Endothelial cell of hepatic sinusoid (primary cell): ENCODE results near the gene OR9Q2.
"Not testable (repeated sequence)": the region's sequence is repeated elsewhere in the genome, so short reads cannot be mapped to it uniquely, and the experiment has no call there.

Experiments used
- in situ Hi-C: cut with HindIII; loops from 2 replicates; pipeline ENCODE4 v1.10.0; 2017; ENCODE audit warnings: low sequenced_read_pairs

OR9Q2 gene, protein sequence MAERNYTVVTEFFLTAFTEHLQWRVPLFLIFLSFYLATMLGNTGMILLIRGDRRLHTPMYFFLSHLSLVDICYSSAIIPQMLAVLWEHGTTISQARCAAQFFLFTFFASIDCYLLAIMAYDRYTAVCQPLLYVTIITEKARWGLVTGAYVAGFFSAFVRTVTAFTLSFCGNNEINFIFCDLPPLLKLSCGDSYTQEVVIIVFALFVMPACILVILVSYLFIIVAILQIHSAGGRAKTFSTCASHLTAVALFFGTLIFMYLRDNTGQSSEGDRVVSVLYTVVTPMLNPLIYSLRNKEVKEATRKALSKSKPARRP

DNA sequence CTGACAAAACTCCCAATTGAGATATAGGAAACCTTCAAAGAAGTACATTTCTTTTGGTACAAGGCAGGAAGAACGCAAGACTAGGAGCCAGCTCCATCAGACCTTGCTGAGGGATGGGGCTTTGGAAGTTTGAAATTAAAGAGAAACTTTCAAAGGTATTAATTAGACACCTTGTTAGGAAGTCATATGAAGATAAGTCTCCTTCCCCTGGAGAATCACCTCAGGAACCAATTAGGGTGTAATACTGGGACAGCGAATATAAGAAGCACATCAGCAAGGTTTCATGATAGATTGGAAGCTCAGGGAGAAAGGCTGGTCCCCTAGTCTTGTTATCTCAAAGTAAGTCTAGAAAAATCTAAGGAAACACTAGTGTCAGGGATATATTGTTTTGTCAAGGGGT is at the start of gene OR9Q2:
Gene OR9Q2, plus strand, starts transcription at position 301 of the 400 bp plus-strand sequence. CDS start 1,421 bp downstream, outside the sequence.
- in situ Hi-C loops, result no loop called here

DNA sequence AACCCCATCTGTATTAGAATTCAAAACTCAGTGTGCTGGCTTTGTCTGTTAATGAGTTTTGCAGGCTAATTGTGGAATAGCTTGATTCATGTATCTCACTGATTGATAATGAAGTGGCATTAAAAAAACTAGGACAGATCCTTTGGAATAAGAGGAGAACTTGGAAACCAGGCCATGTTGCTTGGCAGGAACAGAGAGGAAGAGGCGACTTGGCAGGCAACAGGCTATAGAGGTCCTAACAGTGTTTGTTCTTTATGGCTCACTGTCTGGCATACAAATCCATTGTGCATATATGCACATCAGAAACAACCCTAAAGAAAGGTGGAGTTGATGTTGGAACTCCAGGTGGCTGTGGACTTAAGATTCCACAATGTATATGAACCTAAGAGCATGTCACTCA is 46.1 kb upstream of the OR9Q2 start:
- in situ Hi-C loops, result no loop called here

DNA sequence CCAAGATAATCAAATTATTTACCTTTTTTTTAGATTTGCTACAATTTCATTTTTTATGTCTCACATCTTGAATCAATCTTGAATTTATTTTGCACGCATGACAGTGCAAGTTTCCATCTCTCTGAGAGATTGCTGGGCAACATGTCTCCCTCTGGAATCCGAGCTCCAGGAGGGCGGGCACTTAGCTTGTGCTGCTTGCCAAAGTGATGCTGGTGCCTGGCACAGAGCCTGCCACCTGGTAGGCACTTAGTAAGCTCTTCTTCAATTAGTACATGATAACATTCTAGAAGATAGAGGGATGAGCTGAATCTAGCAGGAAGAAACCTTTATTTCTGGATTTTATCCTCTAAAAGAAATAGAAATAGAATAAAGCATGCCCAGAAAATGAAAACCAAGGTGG is 36.1 kb upstream of the OR9Q2 start:
- in situ Hi-C loops, result no loop called here

DNA sequence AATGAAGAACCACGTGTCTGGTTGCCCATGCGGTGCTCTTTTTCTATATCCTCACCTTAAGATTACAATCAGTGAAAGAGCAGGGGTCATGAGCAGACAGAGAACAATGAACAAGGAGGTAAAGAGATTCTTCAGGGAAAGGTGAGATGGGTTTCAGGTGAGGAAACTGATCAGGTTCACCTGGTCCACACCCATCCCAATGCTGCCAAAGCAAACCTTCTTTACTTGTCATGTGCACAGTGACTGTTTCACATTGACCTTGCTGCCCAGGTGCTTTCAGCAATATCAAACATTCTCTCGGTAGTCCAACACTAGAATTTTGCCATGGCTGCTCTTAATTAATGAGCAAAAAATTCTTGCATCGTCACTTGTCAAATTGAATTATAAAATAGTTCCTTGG is 24.5 kb upstream of the OR9Q2 start:
- in situ Hi-C loops, result no loop called here

DNA sequence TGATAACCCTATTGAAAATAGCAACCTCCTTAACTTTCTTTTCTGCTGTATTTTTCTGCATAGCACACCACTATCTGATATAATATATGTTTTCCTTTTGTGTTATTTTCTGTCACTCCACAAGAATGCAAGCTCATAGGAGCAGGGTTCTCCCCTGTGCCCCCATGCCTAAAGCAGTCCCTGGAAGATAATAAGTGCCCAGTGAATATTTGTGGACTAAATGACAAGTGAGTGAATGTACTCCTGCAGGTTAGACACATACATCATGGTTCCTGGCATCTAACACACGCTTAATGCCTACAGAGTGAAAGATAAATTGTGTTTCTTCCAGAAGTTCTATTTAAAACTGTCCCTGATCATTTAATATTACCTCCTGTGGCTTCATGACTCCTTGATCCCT is 23.9 kb upstream of the OR9Q2 start:
- in situ Hi-C loops, result no loop called here

DNA sequence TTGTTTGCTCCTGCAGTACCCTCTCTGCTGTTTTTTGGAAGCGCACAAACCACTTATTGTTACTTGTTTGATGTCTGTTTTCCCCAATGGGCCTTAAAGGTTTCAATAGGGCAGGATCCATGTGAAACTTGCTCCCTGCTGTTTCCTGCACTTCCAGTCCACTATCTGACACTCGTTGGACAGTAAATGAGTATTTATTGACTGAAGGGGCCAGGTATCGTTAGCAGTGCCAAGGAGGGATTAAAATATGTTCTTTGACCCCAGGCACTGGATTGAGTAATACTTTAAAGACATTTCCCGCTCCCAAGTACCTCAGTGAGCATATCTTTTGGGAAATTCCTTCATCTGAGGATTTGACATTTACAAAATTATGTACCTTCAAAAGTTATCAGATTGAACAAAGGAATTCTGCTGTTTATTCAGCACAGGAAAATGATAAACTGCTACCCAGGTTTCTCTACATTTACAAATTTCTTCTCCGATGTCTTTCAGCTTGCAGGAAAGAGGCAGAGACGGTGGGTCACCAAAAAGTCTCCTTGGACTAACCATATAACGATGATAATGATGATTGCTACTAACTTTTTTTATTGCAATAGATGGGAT is 23.3 kb upstream of the OR9Q2 start:
- in situ Hi-C loops, result no loop called here

DNA sequence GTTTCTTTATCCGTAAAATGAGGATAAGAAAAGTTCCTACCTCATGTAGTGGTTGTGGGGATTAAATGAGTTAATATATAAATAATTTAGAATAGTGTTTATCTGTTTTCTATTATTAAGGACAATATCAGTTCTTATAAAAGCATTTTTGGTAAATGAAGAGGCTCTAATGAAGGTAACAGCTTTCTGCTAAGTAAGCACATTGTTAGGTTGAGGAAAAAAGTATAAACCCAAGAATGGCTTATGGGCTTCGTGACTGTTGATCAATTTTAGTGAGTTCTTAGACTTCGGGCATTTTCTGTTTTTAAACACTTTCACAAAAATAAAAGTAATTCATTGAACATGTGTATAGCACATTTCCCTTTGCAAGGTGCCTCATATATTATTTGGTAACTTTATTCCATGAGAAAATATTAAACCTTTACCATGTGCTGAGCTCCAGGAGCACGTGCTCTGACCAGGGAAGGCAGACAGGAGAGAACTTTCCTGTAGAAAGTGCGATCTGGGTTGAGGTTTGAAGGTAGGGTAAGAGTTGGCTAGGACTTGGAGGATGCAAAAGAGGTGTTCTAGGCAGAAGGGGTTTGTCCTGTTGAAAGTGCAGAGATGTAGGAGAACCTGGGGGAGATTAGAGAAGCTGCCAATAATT is 11.3 kb upstream of the OR9Q2 start:
- in situ Hi-C loops, result no loop called here

DNA sequence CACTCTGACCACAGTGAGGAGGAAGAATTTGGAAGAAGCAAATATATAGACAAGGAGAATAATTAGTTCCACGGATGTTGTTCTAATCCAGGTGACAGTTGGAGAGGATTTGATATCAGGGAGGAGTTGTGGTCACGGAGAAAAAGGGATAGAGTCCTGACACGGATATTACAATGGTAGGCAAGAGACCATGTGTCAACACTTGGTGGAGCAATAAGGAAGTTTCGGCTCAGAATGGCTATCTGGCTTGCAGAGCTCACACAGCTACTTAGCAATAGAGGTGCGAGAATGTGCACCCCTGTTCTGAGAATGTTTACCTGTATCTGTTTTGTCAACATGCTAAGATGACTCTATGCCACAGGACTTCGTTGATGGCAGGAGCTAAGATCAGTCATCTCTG is 10.4 kb upstream of the OR9Q2 start:
- in situ Hi-C loops, result no loop called here

DNA sequence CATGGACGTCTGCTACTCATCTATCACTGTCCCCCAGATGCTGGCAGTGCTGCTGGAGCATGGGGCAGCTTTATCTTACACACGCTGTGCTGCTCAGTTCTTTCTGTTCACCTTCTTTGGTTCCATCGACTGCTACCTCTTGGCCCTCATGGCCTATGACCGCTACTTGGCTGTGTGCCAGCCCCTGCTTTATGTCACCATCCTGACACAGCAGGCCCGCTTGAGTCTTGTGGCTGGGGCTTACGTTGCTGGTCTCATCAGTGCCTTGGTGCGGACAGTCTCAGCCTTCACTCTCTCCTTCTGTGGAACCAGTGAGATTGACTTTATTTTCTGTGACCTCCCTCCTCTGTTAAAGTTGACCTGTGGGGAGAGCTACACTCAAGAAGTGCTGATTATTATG is 9.2 kb upstream of the OR9Q2 start:
- in situ Hi-C loops, result no loop called here

DNA sequence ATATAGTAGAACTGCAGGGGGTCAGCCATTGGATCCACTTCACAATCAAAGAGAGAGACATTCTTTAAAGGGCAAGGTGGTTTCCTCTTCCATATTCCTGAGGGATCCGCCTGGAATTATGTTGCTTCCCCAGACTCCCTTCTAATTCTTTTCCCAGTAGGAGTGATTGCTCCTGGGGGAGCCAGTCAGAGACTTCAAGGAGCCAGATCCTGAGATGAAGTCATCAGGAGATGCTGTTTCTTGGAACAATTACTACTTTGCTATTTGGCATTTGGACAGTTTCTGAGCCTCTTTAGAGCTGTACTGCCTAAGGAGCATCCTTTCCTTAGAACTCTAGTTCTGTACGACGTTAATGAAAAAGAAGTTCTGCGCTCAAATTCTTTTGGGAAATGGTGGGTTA is 1.9 kb upstream of the OR9Q2 start:
- in situ Hi-C loops, result no loop called here

DNA sequence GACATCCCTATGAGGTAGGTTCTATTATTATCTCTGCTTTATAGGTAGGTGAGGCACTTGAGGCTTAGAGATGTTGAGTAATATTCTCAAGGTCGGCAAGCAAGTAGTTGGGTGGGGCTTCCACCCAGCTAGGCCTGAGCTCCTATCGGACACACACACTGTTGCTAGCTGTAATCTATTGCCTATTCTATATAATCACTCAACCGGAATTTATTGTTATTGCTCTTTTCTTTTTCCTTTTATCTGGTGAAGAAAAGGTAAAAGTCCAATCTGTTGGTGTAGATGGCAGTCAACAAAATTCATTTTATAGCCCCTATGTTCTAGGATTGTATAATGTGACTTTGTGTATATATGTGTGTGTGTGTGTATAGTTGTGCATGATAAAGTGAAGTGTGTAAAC is 3.4 kb downstream of the OR9Q2 start:
- in situ Hi-C loops, result no loop called here

DNA sequence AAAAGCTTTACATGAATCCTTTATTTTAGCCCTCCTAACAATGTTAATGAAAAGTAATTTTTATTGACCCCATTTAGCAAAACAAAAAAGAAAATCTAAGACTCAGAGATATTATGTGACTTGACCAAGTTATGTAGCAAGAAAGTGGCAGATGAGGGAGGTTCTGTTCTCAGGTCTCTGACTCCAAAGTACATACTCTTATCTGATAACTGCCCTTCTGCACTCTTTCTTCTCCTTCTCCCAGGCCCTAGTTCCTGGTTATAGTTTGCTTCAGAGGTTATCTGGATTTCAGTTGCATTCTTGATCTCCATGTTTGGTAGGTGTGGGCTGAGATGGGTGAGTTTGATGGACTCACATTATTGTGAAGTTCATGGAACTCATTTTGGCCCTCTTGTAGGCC is 4.5 kb downstream of the OR9Q2 start:
- in situ Hi-C loops, result no loop called here

DNA sequence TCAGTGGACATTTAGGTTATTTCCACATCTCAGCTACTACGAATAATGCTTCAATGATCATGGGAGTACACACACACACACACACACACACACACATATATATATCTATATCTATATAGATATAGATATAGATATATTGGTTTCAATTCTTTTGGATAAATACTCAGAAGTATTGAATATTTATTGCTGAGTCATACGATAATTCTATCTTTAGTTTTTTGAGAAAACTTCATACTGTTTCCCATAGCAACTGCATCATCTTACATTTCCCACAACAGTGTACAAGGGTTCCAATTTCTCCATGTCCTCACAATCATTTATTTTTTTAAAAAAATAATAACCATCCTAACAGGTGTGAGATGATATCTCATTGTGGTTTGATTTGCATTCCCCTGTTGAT is 7.1 kb downstream of the OR9Q2 start:
- in situ Hi-C loops, result no loop called here

DNA sequence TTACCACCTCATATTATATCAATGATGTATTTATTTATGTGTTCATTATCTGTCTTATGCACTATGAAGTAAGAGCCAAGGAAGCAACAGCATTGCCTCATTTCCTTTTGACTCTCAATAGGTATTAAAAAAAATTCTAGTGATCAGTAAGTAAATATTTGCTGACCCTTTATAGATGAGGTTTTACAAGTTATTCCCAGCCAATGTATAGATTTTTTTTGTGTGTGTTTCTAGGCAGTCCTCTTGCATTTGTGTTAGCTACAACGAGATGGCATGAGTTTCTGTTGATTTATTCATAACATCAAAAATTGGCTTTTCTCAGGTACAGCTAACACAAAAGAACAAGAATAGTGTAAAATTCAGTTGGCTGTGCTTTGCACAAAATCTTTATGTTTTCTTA is 10.4 kb downstream of the OR9Q2 start:
- in situ Hi-C loops, result no loop called here

DNA sequence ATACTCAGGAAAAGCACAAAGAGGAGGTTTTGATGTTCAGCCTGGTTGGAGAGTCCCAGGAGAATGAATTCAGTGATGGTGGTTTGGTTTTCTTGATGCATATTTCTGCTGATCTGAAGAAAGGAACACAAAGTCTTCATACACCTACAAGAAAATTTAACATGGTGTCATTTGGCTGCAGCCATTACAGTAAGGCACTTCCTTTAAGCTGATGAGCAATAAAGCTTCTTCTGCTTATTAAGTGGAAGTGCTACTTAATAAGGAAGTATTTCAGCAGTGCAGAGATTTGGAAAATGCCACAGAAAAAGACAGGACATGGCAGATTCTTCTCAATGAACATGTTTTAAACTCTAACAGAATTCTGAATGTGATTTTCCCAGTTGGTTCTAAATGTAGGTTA is 15.2 kb downstream of the OR9Q2 start, which contains the start of gene OR1S2:
Gene OR1S2, minus strand, starts transcription at position 101 of the 400 bp plus-strand sequence. Its CDS starts 0 bp downstream, at position 101.
- in situ Hi-C loops, result no loop called here

DNA sequence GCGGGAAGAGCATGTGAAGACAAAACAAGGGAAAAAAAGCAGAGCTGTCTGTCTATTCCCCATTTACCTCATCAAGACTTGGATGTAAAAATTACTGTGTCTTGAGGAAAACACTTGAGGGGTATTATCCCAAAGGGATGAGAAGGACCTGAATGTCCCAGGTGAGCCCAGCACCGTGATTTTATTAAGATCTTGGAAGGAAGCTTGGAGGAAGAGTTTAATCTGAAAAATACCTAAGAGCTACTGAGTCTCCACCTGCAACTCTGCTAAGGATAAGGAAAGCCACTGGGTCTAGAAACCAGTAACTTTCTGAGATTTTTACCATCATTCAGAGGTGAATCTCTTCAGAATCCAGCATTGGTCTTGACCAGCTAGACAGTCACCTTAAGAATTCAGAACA is 23.6 kb downstream of the OR9Q2 start, which contains the start of gene OR1S1:
Gene OR1S1, plus strand, starts transcription at position 301 of the 400 bp plus-strand sequence.
- in situ Hi-C loops, result not testable (repeated sequence)

DNA sequence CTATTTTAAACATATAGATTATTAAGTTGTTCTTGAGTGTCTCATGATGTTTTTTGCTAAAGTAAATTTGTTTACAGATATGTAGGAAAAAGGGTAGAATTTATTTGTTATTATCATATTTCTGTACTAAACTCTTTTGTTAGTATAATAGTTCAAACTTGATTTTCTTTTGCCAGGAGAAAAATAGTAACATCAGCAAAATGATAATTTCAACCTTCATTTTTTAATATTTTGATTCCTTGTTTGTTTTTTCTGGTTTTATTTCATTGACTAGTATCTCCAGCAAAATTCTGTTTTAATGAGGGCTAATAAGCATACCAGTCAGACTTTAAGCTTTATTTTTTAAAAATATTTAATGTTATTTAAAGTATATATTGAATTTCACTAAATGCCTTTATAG is 27.6 kb downstream of the OR9Q2 start:
- in situ Hi-C loops, result no loop called here

DNA sequence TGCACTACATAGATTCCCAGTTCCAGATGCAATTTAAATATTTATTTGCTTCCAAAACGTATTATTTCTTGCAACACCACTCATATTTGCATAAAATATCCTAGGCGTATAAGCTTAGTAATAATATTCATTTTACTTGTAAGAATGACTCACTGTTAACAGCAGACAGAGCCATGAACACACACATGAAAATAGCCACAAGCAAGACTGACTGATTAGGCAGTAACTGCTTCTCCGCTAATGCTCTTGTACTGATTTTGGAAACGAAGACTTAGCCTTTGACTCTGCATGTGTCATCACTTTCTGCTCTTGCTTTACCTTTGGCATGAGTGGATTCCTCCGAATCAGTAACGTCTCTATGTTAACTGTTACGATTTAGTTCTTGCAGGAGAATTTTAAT is 33.9 kb downstream of the OR9Q2 start:
- in situ Hi-C loops, result no loop called here

DNA sequence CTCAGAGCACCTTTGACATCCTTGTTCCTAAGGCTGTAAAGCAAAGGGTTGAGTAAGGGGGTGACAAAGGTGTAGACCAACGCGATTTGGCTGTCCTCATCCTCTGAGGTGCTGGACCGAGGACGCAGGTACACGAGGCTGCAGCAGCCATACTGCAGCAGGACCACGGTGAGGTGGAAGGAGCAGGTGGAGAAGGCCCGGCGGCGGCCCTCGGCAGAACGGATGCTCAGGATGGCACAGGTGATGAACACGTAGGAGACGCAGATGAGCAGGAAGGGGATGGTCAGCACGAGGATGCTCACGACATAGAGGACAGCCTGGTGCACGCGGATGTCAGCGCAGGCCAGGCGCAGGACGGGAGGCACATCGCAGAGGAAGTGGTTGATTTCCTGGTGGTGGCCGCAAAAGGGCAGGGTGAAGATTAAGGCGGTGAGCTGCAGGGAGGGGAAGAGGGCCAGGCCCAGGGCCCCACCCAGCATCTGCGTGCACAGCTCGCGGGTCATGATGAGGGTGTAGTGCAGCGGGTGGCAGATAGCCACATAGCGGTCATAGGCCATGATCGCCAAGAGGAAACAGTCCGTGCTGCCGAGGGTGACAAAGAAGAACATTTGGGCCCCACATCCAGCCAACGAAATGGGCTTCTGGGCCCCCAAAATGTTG is 39.2 kb downstream of the OR9Q2 start:
- in situ Hi-C loops, result no loop called here
